GM12875 (cell line): Measurements from ENCODE around the gene NOSTRIN.

Experiments used
- H3K4me3 ChIP-seq: one replicate; pipeline ENCODE4 v1.5.1; 2011; ENCODE audit warnings: low read depth, low read length, control low read depth
- TF ChIP-seq, protein P1 (sequence below): IDR thresholded peaks from 2 replicates; pipeline ENCODE4 v1.5.1; 2011; ENCODE audit warnings: low read depth, mild to moderate bottlenecking, control low read depth, inconsistent platforms, low read length, moderate library complexity, borderline replicate concordance; ENCODE audit not compliant: insufficient read depth

Gene NOSTRIN

GRCh38 chr2:168809537-168809936 is 7.1 kb downstream of the NOSTRIN start:
- TF ChIP-seq, protein P1, sequence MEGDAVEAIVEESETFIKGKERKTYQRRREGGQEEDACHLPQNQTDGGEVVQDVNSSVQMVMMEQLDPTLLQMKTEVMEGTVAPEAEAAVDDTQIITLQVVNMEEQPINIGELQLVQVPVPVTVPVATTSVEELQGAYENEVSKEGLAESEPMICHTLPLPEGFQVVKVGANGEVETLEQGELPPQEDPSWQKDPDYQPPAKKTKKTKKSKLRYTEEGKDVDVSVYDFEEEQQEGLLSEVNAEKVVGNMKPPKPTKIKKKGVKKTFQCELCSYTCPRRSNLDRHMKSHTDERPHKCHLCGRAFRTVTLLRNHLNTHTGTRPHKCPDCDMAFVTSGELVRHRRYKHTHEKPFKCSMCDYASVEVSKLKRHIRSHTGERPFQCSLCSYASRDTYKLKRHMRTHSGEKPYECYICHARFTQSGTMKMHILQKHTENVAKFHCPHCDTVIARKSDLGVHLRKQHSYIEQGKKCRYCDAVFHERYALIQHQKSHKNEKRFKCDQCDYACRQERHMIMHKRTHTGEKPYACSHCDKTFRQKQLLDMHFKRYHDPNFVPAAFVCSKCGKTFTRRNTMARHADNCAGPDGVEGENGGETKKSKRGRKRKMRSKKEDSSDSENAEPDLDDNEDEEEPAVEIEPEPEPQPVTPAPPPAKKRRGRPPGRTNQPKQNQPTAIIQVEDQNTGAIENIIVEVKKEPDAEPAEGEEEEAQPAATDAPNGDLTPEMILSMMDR = no peak
- no peak overlapping the region for H3K4me3 ChIP-seq

DNA sequence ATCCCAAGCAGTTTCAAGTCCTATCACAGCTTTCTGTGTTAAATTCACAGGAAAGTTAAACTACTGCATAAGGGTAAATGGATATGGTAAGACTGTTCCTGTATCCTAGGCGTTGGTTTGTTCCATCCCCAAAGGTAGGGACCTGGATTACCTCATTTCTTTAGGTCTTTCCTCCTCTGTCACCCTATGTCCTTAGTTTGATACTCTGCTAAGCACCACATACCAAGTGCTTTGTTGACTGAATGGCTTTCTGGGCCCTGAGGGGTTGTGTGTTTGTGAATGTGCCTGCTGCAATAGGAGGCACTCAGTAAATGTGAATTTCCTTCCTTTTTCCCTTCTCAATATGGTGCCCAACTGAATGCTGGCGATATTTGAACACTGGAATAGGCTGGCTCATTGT is 7.8 kb downstream of the NOSTRIN start:
- TF ChIP-seq, protein P1 = no peak

GRCh38 chr2:168811696-168812095 is 9.3 kb downstream of the NOSTRIN start:
- TF ChIP-seq, protein P1 = no peak
- no peak overlapping the region for H3K4me3 ChIP-seq

More for the DNA sequence above, 7.8 kb downstream of the NOSTRIN start:
- no peak overlapping the region for H3K4me3 ChIP-seq

DNA sequence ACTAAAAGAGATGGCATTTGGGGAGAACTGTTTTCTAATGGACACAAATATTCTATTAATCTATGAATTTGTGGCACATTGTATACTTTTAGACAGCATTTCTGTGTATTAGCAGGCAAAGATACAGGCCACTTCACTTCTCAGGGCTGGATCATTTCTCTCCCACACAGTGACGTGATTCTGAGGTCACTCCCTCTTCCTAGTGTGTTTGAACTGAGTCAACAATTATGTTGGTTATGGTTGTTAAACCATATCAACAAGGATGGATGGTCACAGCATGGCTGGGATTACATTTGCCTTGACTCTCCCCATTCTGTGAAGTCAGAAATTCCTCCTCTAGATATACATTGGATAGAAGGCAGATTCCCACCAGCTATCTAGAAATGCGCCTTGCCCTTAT is 11.6 kb downstream of the NOSTRIN start:
- H3K4me3 ChIP-seq = no peak overlapping the region
- TF ChIP-seq, protein P1 = no peak

DNA sequence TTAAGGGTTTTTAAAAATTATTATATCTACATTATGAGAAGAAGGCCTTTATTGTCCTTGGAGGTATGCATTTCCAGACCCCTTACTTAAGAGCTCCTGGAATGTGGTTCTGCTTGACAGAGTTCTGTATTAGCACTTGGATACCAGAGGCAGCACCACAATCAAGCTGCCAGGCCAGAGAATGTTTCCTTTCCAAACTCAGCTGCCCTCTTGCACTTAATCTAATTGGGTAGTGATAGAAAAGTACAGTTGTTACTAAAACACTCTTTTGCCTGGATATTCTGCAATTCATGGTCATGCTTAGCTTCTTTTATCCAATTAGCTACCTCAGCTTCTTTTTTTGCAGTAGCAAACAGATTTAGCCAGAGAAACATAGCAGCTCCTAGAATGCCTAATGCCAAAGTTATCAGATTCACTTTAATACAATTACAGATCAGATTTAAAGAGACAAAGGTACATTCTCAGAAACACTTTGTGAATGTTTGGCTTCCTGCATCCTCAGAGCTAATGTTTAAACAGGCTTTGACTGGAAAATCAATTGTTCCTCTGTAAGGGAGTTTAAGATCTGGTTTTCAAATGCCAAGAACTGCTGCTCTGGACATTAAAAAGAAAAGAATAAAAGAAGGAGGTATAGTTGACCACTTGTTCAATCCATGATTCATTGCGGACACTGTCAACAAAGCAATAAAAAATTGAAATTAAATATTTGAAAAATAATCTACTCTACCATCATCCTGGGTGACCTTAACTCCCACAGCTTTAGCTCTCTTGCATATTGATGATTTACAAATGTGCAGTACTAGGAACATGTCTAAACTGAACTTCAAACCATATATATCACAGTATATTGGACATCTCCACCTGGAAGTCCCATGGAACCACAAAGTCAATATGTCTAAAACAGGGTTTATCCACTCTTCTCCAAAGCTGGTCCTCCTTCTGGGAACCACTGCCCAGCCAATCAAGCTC is 12.8 kb downstream of the NOSTRIN start:
- TF ChIP-seq, protein P1 = no peak
- no peak overlapping the region for H3K4me3 ChIP-seq

GRCh38 chr2:168816369-168816768 is 13.9 kb downstream of the NOSTRIN start:
- TF ChIP-seq, protein P1 = no peak
- no peak overlapping the region for H3K4me3 ChIP-seq
